NB4 (cell line): ENCODE data around the gene MAP3K4.

Source experiments
- DNase-seq: peaks from one replicate; pipeline ENCODE4 v3.0.0; 2010; ENCODE audit warnings: low read depth
- H3K4me3 ChIP-seq: one replicate; pipeline ENCODE4 v1.5.1; 2011; ENCODE audit warnings: mild to moderate bottlenecking, low read depth, low read length, moderate library complexity
- MYC ChIP-seq: IDR thresholded peaks from 2 replicates; pipeline ENCODE4 v1.6.1; 2011; ENCODE audit warnings: low read depth, low read length
- POLR2A ChIP-seq: IDR thresholded peaks from 2 replicates; pipeline ENCODE4 v1.6.1; 2011; ENCODE audit warnings: mild to moderate bottlenecking; ENCODE audit not compliant: insufficient read length; ENCODE audit errors: extremely low read depth
- TF ChIP-seq, protein P1 (sequence below): IDR thresholded peaks from 2 replicates; pipeline ENCODE4 v1.6.1; 2011; ENCODE audit warnings: low read depth, low read length
- TF ChIP-seq, protein P2 (sequence below): IDR thresholded peaks from one replicate; pipeline ENCODE4 v1.5.1; 2012; ENCODE audit warnings: low read depth, low read length

Gene MAP3K4

DNA sequence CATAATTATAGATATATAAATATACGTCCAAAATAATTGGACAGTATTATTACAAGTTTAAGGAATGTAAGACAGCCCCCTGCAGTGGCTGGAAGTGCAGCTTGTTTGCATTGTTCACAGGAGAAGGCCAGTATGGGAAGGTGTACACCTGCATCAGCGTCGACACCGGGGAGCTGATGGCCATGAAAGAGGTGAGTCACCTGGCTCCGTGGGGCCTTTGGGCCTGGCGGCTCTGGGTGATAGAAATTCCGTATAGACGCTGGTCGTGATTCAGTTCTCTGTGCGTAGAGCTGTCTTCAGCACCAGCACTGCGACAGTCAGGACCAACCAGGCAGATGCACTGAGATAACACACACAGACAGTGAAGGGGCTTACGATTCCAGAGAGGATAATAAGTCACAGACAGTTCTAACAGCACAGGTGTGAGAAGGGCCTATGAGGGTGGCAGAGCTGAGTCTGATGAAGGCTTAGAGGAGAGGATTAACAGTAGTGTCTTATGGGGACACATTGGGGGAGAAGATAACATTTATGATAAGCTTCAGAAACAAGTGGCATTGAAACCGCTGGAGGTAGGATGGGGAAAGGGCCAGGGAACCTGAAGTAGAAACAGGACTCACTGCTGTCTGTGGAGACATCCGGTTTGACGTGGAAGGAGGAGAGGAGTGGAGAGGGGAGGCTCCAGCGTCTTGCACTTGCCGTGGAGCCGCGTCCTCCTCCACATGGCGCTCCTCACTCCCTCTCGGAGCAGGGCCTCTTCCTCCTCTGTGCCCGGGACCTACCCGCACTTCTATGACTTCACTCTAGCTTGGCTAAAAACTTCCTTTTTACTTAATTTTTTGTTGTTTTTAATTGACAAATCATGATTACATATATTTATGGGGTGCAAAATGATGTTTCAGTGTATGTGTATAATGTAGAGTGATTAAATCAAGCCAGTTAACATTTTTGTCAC, 116.5 kb downstream of the MAP3K4 start:
- no peak for DNase-seq
- TF ChIP-seq, protein P1, sequence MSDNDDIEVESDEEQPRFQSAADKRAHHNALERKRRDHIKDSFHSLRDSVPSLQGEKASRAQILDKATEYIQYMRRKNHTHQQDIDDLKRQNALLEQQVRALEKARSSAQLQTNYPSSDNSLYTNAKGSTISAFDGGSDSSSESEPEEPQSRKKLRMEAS = no peak
- TF ChIP-seq POLR2A = no peak
- TF ChIP-seq MYC = no peak
- TF ChIP-seq, protein P2, sequence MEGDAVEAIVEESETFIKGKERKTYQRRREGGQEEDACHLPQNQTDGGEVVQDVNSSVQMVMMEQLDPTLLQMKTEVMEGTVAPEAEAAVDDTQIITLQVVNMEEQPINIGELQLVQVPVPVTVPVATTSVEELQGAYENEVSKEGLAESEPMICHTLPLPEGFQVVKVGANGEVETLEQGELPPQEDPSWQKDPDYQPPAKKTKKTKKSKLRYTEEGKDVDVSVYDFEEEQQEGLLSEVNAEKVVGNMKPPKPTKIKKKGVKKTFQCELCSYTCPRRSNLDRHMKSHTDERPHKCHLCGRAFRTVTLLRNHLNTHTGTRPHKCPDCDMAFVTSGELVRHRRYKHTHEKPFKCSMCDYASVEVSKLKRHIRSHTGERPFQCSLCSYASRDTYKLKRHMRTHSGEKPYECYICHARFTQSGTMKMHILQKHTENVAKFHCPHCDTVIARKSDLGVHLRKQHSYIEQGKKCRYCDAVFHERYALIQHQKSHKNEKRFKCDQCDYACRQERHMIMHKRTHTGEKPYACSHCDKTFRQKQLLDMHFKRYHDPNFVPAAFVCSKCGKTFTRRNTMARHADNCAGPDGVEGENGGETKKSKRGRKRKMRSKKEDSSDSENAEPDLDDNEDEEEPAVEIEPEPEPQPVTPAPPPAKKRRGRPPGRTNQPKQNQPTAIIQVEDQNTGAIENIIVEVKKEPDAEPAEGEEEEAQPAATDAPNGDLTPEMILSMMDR = no peak
- H3K4me3 ChIP-seq = no peak overlapping the region

DNA sequence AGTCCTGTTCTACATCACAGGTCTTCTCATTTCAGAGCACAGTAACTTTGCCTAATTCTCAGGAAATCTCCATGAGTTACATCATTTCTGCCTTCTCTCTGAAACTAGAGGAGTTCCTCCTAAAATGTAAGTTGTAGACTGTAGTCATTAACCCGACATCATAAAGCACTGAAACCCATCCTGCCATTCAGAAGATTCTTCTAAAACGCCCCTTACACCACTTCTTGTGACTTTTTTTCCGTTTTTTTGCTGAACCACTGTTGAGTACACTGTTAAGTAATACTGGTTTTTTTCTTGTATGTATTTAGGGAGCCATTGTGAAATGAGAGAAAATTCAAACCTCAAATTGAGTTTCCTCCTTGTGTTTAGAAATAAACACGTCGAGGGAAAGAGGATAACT, 117.3 kb downstream of the MAP3K4 start:
- TF ChIP-seq MYC (no peak), POLR2A (no peak)
- TF ChIP-seq, protein P1 = no peak
- TF ChIP-seq, protein P2 = no peak
- no peak for DNase-seq
- H3K4me3 ChIP-seq = no peak overlapping the region

DNA sequence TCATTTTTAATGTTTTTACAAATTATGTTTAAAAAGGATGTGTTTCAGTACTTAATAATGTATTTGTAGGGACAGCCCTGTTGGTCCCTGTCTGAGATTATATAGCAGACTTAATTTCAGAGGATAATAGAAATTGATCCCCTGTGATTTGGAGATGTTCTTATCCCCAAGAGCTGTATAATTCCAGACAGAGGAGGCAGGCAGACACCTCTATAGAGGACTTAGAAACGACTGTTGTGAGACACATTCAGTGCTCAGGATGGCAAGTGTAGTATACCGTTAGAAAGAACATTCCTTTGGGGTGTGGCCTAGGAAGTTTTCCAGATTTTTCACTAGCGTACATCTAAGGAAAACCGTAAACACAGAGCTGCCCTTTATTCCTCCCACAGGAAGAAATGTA, 117.8 kb downstream of the MAP3K4 start:
- no peak for TF ChIP-seq MYC
- TF ChIP-seq, protein P2 = no peak
- no peak for TF ChIP-seq POLR2A
- TF ChIP-seq, protein P1 = no peak
- no peak overlapping the region for H3K4me3 ChIP-seq
- no peak for DNase-seq

DNA sequence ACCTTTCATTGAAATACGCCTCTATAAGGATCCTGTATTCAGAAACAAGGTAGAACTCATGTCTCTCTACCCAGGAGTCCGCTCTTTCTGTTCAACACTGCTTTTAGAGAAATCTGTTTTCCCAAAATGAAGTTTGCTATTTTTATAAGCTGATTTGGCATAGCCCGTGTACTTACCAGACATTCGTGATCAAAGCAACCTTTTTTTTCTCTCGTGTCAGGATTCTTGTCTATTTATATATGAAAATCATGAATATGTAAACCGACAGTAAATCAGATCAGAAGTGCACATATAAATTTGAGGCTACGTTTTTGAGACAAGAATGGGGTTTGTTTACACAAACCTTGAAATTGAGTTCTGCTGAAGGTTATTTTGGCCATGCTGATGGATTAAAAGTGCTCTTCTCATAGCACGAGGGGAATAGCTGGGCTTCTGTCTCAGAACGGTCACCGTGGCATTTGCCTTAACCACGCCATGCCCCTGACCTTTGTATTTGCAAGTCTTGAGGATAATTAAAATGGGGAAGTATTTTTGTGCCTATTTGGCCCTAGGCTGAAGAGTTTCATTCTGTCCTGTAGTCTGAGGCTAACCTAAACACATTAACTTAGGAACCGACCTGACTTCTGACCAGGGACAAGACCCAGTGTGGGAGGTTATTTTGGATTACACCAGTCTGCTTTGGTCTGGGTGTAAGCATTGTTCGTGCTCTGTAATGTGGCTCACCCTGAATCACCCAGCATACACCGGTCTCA, 118.6 kb downstream of the MAP3K4 start:
- no peak overlapping the region for H3K4me3 ChIP-seq
- TF ChIP-seq POLR2A = no peak
- TF ChIP-seq, protein P2 = no peak
- TF ChIP-seq MYC = no peak
- TF ChIP-seq, protein P1 = no peak
- no peak for DNase-seq

DNA sequence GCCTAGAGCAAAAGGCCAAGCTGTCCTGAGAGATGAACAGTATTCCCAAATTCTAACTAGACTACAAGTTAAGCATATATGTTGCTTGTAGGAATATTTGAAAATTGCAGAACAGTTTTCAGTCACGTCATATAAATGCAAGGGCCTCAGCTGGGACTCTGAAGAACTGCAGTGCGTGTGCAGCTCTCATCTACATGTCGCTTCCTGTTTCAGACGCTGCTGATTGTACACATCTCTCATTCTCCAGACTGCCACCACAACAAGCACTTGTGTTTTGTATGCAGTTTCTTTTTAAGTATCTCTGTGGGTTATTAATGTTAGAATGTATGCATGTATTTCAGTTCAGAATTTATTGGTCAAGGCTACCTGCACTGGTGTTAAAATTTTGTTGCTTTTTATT, 119.7 kb downstream of the MAP3K4 start:
- no peak overlapping the region for H3K4me3 ChIP-seq
- no peak for DNase-seq
- TF ChIP-seq, protein P1 = no peak
- TF ChIP-seq POLR2A = no peak
- TF ChIP-seq, protein P2 = no peak
